Endodermal cell (in vitro differentiated cells): Measurements from ENCODE around the gene TM9SF1. TPM values are rescaled to one million over a fixed set of nuclear protein-coding genes. Genes with fewer than 3 reads are reported as not detected.
A peak's percentile ranks its signal among the peaks of the same experiment; 100 is the strongest.

Source experiments
- DNase-seq: peaks from one replicate; pipeline ENCODE4 v3.0.0-alpha.2; 2017
- H3K27ac ChIP-seq: 2 replicates; pipeline ENCODE4 v1.5.1; 2013; ENCODE audit warnings: mild to moderate bottlenecking, low read depth, low read length, moderate library complexity
- H3K27me3 ChIP-seq: 2 replicates; pipeline ENCODE4 v1.6.1; 2013; ENCODE audit warnings: mild to moderate bottlenecking, low read length, moderate library complexity; ENCODE audit not compliant: insufficient read depth, control insufficient read depth, poor library complexity, severe bottlenecking
- H3K36me3 ChIP-seq: 2 replicates; pipeline ENCODE4 v1.7.0; 2013; ENCODE audit warnings: mild to moderate bottlenecking, low read length, moderate library complexity; ENCODE audit not compliant: control insufficient read depth, insufficient read depth
- H3K4me1 ChIP-seq: one replicate; pipeline ENCODE4 v1.7.0; 2013; ENCODE audit warnings: low read length; ENCODE audit not compliant: control insufficient read depth, insufficient read depth
- H3K4me3 ChIP-seq: 2 replicates; pipeline ENCODE4 v1.5.1; 2013; ENCODE audit warnings: mild to moderate bottlenecking, low read length, moderate library complexity
- H3K9ac ChIP-seq: 2 replicates; pipeline ENCODE4 v1.6.1; 2013; ENCODE audit warnings: mild to moderate bottlenecking, low read length, moderate library complexity; ENCODE audit not compliant: poor library complexity, severe bottlenecking; ENCODE audit errors: extremely low read depth
- H3K9me3 ChIP-seq: 2 replicates; pipeline ENCODE4 v1.6.1; 2013; ENCODE audit warnings: mild to moderate bottlenecking, low read length, moderate library complexity; ENCODE audit not compliant: control insufficient read depth
- H3K27ac Mint-ChIP-seq: 2 replicates; pipeline ENCODE4 v1.8.0; 2020; ENCODE audit warnings: mixed read lengths
- H3K27me3 Mint-ChIP-seq: 2 replicates; pipeline ENCODE4 v1.8.0; 2021; ENCODE audit warnings: mild to moderate bottlenecking, mixed read lengths; ENCODE audit not compliant: insufficient read depth
- H3K36me3 Mint-ChIP-seq: 2 replicates; pipeline ENCODE4 v1.8.0; 2020; ENCODE audit warnings: low read depth, mixed read lengths
- H3K4me1 Mint-ChIP-seq: 2 replicates; pipeline ENCODE4 v1.8.0; 2020; ENCODE audit warnings: mixed read lengths
- H3K4me3 Mint-ChIP-seq: 2 replicates; pipeline ENCODE4 v1.8.0; 2020; ENCODE audit warnings: mild to moderate bottlenecking, moderate library complexity, mixed read lengths
- H3K9me3 Mint-ChIP-seq: 2 replicates; pipeline ENCODE4 v1.8.0; 2020; ENCODE audit warnings: mild to moderate bottlenecking, mixed read lengths
- WGBS, 2 experiments: methylation state at CpG; one replicate each; pipeline versions ENCODE4 v1.1.5 to v1.1.7; 2013; ENCODE audit warnings: missing lambda C conversion rate in 2 of 2, mixed read lengths in 1 of 2; ENCODE audit not compliant: insufficient coverage in 1 of 2, insufficient read length in 1 of 2; 5-methylcytosine and 5-hydroxymethylcytosine counted together
- total RNA-seq, 2 donors: library from RNA; stranded (reverse); fragmentation: NEBNext Ultra II Directional in 1 of 2; extraction: Animal tissue kit (Norgen Biotek cat#: 25700) in 1 of 2; gene quantifications; 2 replicates in 1 of 2; 3 replicates in 1 of 2; pipeline ENCODE4 v1.2.1, GENCODE V29; 2021
- TF ChIP-seq, protein P1 (sequence below): fragments of 200-600 bp; sonication (generic); conservative IDR thresholded peaks from 2 replicates; pipeline ENCODE4 v1.5.0; 2021; ENCODE audit warnings: antibody characterized with exemption, mild to moderate bottlenecking

Gene TM9SF1
- total RNA-seq, 2 donors from 2014 or later = 37.4 to 40.8 TPM

DNA sequence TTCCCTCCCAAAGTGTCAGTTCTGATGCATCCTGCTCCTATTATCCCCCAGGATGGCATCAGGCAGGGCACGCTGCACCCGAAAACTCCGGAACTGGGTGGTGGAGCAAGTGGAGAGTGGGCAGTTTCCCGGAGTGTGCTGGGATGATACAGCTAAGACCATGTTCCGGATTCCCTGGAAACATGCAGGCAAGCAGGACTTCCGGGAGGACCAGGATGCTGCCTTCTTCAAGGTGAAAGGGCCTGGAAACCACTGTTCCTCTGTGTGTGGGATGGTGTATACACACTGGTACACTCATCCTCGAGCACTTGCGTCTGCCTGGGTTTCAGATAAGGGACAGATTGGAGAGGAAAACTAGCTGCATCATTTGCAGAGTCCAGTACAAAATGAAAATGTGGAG lies 33.1 kb downstream of the TM9SF1 start:
- DNase-seq = no peak
- Mint-ChIP-seq H3K36me3 (peaks cover 58% of the 10 kb centered on the region), H3K4me3 (peak overlapping the region; percentile 52), H3K27me3 (no peaks in the 10 kb centered on the region), H3K9me3 (no peaks in the 10 kb centered on the region), H3K4me1 (peaks cover 10% of the 10 kb centered on the region), H3K27ac (peak overlapping the region; percentile 89)
- Histone ChIP-seq H3K27me3 (no peaks in the 10 kb centered on the region), H3K4me3 (peak overlapping the region; percentile 72), H3K36me3 (peaks cover 49% of the 10 kb centered on the region), H3K27ac (no peak overlapping the region), H3K4me1 (peaks cover 6% of the 10 kb centered on the region), H3K9ac (no peak overlapping the region), H3K9me3 (no peaks in the 10 kb centered on the region)
- WGBS, 2 experiments = 92 to 100% methylated on average over 3 to 8 of the region's 8 CpGs
- TF ChIP-seq, protein P1, sequence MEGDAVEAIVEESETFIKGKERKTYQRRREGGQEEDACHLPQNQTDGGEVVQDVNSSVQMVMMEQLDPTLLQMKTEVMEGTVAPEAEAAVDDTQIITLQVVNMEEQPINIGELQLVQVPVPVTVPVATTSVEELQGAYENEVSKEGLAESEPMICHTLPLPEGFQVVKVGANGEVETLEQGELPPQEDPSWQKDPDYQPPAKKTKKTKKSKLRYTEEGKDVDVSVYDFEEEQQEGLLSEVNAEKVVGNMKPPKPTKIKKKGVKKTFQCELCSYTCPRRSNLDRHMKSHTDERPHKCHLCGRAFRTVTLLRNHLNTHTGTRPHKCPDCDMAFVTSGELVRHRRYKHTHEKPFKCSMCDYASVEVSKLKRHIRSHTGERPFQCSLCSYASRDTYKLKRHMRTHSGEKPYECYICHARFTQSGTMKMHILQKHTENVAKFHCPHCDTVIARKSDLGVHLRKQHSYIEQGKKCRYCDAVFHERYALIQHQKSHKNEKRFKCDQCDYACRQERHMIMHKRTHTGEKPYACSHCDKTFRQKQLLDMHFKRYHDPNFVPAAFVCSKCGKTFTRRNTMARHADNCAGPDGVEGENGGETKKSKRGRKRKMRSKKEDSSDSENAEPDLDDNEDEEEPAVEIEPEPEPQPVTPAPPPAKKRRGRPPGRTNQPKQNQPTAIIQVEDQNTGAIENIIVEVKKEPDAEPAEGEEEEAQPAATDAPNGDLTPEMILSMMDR = no peak

DNA sequence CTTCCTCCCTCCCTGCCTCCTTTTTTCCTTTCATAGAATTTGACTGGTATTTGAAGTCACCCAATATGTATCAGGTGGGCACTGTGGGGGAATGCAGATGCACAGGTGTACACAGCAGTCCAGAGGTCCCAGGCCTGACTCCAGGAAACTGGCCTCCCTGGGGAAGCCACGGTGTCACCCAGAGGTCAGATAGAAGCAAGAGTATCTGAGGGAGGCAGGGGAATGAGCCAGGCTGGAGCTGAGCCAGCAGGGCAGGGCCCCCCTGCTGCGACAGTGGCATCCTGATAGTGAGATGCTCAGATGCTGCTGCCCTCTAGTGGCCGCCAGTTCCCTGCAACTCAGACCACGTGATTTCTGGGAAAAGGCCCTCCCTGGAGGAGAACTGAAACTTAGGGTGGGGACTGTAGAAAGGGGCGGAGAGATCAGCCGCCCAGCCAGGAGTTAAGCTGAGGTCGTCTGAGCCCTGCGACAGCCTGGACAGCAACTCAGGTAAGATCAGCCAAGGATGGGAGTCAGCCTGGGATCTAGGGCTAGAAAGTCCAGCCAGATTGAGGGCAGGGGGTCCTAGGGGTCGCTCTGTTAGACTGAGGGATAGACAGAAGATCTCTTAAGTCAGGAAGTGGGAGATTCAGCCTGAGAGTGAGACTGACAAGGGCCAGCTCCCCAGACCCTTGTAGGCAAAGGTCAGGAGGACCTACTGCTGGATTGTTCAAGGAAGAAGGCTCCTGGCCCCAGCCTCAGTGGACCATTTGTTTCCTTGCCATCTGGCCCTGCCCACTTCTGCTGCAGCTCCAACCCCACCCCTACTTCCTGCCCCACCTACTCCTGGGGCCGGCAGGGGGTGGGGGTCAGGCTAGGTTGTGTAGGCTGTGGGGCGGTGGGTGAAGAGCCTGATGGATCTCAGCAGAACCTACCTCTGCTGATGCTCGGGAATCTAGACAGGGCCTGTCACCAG lies 34.1 kb downstream of the TM9SF1 start, which contains the start of gene IRF9:
IRF9 (plus strand) TSS at position 416 of the 955 bp plus-strand sequence. CDS start 880 bp downstream, outside the sequence.
- no peak within 1 kb of the TSS for H3K27ac ChIP-seq

DNA sequence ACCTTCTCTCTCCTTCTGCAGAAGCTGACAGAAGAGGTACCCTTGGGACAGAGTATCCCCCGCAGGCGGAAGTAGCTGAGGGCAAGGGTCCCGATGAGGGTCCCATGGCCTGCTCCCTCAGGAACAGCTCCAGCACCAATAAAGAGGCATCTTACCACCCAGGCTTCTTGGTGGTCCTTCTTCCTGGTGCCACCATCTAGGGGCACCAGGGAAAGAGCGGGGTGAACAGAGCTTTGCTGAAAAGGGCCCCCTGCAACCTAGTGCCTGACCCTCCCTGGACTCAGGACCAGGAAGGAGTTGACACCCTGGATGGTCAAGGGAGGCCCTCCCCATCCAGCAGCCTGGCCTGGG lies 34.8 kb downstream of the TM9SF1 start:
- Mint-ChIP-seq H3K27ac (no peak overlapping the region), H3K4me1 (peaks cover 10% of the 10 kb centered on the region), H3K4me3 (no peak overlapping the region), H3K9me3 (no peaks in the 10 kb centered on the region), H3K36me3 (peaks cover 59% of the 10 kb centered on the region), H3K27me3 (no peaks in the 10 kb centered on the region)
- DNase-seq = no peak
- Histone ChIP-seq H3K27me3 (no peaks in the 10 kb centered on the region), H3K36me3 (peaks cover 55% of the 10 kb centered on the region), H3K4me1 (peaks cover 6% of the 10 kb centered on the region), H3K27ac (no peak overlapping the region), H3K4me3 (no peak overlapping the region), H3K9ac (no peak overlapping the region), H3K9me3 (no peaks in the 10 kb centered on the region)
- 98% methylated on average over 4 of the region's 4 CpGs; no CpG with 5 or more reads in 1 of the 2 experiments for WGBS, 2 experiments
- TF ChIP-seq, protein P1 = no peak

More for the DNA sequence above, 34.1 kb downstream of the TM9SF1 start, which contains the start of gene IRF9:
- Histone ChIP-seq H3K9ac (peak within 1 kb of the TSS; percentile 28), H3K36me3 (peaks cover 50% of the 10 kb centered on the region), H3K9me3 (no peaks in the 10 kb centered on the region), H3K27me3 (no peaks in the 10 kb centered on the region), H3K4me1 (peaks cover 6% of the 10 kb centered on the region), H3K4me3 (peak within 1 kb of the TSS; percentile 72)
- peak; percentile 99 for DNase-seq
- peaks cover 10% of the 10 kb centered on the region for H3K4me1 Mint-ChIP-seq
- peaks cover 56% of the 10 kb centered on the region for H3K36me3 Mint-ChIP-seq
- peak within 1 kb of the TSS; percentile 89 for H3K27ac Mint-ChIP-seq
- H3K4me3 Mint-ChIP-seq = peak within 1 kb of the TSS; percentile 52
- TF ChIP-seq, protein P1 = peak; percentile 96
- WGBS, 2 experiments = 4 to 13% methylated on average over 7 to 11 of the region's 12 CpGs
- H3K9me3 Mint-ChIP-seq = no peaks in the 10 kb centered on the region
- H3K27me3 Mint-ChIP-seq = no peaks in the 10 kb centered on the region
